Pons (tissue), 1 donor: ENCODE measurements around the gene PIGP.
"Not testable (repeated sequence)": the region's sequence is repeated elsewhere in the genome, so short reads cannot be mapped to it uniquely, and the experiment has no call there.

ENCODE experiments used
- DNase-seq: peaks from one replicate; pipeline ENCODE4 v3.0.0-alpha.2; 2016; ENCODE audit warnings: low spot score

The PIGP gene

GRCh38 chr21:37076087-37076850 is 3.4 kb upstream of the PIGP start:
- no peak for DNase-seq

- no peak for DNase-seq
These were observed 2.4 kb upstream of the PIGP start for GRCh38 chr21:37075214-37075770.

- DNase-seq: no peak
These were observed 1.7 kb upstream of the PIGP start for GRCh38 chr21:37074546-37074945.

GRCh38 chr21:37074197-37074510 is 1.3 kb upstream of the PIGP start:
- DNase-seq: no peak

GRCh38 chr21:37073417-37074196 is 736 bp upstream of the PIGP start:
- DNase-seq: peak; percentile 67

GRCh38 chr21:37072274-37072987 is 440 bp downstream of the PIGP start:
- DNase-seq: peak; percentile 88

- peak; percentile 66 for DNase-seq
These were observed 1.2 kb downstream of the PIGP start for GRCh38 chr21:37071561-37072273.

GRCh38 chr21:37065561-37066177 is 7.2 kb downstream of the PIGP start:
- DNase-seq: no peak

GRCh38 chr21:37064841-37065240 is 8.0 kb downstream of the PIGP start:
- DNase-seq: no peak

GRCh38 chr21:37063433-37063832 is 9.4 kb downstream of the PIGP start:
- DNase-seq: no peak

GRCh38 chr21:37062593-37062935 is 10.3 kb downstream of the PIGP start:
- no peak for DNase-seq

- DNase-seq: no peak
These were observed 10.8 kb downstream of the PIGP start for GRCh38 chr21:37061926-37062592.

GRCh38 chr21:37060296-37060695 is 12.6 kb downstream of the PIGP start:
- peak; percentile 57 for DNase-seq

- no peak for DNase-seq
These were observed 13.7 kb downstream of the PIGP start for GRCh38 chr21:37059181-37059580.

- DNase-seq: peak; percentile 29
These were observed 14.6 kb downstream of the PIGP start for GRCh38 chr21:37058261-37058660.

GRCh38 chr21:37057614-37058013 is 15.3 kb downstream of the PIGP start:
- DNase-seq: no peak

GRCh38 chr21:37055271-37055855 is 17.5 kb downstream of the PIGP start:
- DNase-seq: no peak

- DNase-seq: not testable (repeated sequence)
These were observed 23.1 kb downstream of the PIGP start for GRCh38 chr21:37049741-37050140.

- DNase-seq: no peak
These were observed 25.8 kb downstream of the PIGP start for GRCh38 chr21:37047079-37047478.

GRCh38 chr21:37045556-37045955 is 27.3 kb downstream of the PIGP start:
- DNase-seq: no peak

GRCh38 chr21:37045149-37045548 is 27.7 kb downstream of the PIGP start:
- DNase-seq: peak; percentile 32
